GM21825 (cell line): ENCODE data around the gene ENC1.

Source experiments
- ATAC-seq: cut with Tn5 transposase; IDR thresholded peaks from one replicate; pipeline ENCODE4 v1.9.1; 2021; ENCODE audit warnings: mild to moderate bottlenecking, moderate library complexity; ENCODE audit not compliant: unreplicated experiment

Gene ENC1

DNA sequence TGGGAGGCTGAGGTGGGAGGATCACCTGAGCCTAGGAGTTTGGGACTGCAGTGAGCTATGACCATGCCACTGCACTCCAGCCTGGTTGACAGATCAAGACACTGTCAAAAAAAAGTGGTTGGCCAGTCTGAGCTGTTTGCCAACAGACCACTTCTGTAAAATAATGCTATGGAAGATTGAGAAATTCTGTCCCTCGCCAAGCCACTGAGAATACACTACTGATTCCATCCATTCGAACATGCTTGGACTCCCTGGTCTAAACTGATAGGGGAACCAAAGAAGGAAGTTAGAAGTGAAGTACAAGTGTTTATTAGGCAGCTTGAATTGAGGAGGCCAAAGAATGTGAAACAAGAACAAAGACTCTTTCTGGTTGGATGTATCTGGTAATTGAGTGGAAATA, 27.2 kb downstream of the ENC1 start:
- ATAC-seq: no peak

DNA sequence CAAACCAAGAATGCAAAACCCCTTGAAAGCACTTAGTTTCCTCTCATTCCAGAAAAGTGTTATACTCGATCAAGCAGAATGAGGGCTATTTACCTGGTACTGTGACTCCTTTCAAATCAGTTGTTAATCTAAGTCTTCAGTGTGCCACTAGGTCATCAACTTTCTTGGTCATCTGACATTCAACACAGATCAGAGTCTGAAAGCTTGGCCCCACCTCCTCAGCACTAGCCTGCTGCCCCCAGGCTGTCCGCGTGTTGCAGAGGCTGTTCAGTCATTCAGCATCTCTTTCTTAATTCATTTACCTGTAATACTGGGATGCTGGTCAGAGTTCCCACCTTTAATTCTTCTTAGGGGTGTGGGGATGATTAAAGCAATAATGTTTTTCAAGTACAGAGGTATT, 28.5 kb downstream of the ENC1 start:
- ATAC-seq: no peak

DNA sequence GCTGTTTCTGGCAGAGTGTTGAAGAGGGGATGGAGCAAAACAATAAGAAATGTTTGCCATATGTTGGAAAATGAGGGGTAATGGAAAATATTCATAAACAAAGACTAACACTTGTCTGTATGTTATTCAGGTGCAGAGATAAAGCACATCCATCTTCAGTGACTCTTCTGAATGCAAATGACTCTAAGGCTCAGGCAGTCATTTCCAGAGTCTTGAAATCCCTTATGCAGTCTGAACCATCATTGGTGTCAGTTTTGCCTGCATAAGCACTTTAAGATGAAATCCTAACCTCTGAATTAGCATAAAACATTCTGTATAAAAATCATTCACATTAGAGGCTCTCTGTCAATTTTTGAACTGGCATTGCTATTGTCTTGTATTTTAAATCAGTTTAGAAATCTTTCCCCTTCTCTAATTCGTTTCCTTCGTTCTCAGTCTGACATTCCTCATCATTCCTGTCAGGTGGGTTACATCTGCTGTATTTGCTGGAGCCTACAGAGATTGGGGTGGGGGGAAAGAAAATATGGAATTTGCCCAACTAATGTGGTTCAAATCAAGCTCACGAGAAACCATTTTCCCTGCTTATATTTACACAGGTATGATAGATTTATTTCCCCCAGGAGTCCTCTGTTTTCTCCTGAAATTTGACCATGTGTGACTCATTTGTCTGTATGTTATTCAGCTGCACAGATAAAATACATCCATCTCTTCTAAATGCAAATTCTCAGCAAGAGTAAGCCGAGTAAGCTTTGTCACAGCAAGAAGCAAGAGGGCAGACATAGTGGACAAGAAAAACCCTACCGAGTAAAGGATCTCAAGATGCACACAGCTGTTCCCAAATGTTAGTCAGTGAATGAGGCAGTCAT, 31.6 kb downstream of the ENC1 start:
- ATAC-seq: no peak

DNA sequence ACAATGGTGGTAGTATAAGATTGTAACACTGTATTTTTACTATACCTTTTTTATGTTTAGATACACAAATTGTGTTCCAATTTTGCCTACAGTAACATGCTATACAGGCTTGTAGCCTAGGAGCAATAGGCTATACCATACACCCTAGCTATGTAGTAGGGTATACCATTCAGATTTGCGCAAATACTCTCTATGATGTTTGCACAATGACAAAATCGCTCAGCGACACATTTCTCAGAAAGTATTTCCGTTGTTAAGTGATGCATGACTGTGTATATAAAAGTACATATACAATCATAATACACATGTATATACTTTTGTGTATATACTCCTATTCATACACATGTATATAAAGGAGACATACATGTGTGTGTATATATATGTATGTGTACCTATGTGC, 34.8 kb downstream of the ENC1 start:
- ATAC-seq: no peak

GRCh38 chr5:74603376-74603775, 37.2 kb downstream of the ENC1 start:
- ATAC-seq: no peak

GRCh38 chr5:74599148-74599547, 41.4 kb downstream of the ENC1 start:
- no peak for ATAC-seq

DNA sequence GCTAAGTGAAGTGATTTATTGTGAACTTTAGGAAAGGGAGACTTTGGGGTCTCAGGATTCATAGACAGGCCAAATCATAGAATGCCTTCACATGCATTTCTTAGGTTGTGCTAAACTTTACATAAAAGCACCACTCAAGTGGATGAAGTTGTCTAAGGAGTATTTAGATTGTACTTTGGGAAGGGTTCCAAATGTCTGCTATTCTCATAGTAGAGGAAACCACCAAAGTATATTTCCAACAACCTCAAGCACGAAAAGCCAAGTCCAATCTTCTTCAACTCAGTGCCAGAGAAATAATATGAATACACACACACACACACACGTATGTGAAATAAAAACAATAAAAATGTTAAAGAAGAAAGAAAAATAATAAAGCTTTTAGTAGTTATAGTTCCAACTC, 41.8 kb downstream of the ENC1 start:
- no peak for ATAC-seq

DNA sequence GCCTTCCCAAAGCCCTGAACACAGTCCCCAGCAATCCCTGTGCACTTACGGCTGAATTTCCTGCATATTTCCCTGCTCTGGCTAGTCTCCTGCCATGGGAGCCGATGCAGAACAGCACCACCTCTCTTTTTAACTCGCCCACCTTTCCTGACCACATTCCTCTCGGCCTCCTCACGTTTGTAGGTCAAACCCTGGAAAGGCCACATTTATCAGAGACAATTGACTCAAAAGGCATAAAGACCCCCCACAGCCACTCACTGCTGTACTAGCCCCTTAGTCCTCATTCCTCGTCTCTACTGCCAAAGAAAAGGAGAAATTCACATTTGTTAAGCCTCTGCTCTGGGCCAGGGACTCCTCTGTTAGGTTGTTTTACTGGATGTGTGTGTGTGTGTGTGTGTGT, 43.6 kb downstream of the ENC1 start:
- no peak for ATAC-seq

GRCh38 chr5:74595143-74595925, 45.2 kb downstream of the ENC1 start:
- ATAC-seq: no peak

DNA sequence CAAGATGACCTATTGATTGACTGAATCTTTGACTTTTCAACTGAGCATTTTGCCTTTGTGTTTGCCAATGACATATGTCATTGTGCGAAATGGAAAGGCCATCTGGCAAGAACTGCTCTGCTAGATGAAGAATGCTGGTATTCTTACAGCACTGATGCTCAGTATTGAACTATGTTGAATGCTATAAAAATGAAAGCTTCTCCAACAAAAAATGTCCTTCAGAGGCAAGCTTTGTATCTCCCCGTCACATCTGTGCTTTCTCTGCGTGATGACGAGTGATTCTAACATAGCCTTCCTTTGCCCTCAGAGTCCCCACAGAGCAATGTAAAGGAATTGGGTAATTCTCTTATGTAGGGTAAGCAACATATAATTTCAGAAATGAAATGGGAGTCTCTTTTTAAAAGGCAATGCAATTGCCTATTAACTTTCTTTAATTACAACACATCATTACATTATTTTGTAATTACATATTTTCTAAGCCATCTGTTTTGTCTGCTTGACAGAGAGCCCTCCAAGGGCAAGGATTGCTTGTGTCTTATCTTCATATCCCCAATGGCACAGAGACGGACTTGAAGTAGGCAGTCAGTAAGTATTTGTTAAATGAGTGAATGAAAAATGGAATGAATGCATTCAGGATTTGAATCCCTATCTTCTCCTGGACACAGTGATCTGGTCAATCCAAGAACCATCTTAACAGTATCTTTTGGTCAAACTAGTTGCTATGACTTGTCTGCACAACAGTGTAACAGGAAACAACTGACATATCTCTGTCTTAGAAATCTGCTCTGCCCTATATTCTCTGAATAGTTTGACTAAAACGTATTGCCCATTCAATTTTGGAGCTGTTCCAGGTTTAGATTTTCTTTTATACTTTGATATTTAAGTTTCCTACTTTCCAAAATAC, 46.1 kb downstream of the ENC1 start:
- ATAC-seq: no peak

- ATAC-seq: no peak
Observed at GRCh38 chr5:74589204-74590056, 51.1 kb downstream of the ENC1 start.

DNA sequence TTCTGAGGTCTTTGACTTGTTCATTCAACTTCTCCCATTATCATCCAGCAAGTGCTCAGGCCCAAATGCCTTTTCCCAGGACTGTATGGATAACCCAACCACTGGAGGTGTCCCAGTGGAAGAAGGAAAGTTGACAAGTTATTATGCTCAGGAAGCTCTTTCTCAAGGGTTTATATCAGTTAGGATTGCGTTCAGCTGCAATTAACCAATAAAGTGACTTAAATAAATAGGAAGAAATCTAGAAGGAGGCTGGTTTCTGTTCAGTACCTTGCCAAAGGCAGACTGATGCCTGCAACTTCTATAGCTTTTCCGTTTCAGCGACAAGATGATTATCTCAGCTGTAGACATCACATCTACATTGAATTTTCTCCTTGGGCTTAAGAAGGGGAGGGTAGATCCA, 52.1 kb downstream of the ENC1 start:
- ATAC-seq: no peak

DNA sequence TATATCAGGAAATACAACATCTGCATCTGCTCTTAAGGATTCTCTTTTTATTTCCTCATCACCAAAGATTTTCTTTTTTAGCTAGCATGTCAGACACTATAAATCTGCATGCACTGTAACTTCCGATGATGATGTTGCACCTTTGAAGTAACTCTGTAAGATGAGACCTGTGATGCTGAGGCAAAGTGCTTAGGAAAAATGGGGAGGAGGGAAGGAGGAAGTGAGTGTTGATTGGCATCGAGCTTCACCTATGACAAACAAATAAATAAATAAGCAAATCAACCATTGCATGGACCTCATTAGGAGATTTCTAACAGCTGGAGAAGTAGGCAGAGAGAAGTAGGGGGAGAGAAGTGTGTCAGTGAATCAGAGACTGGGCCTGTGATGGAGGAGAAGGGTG, 52.6 kb downstream of the ENC1 start:
- ATAC-seq: no peak

DNA sequence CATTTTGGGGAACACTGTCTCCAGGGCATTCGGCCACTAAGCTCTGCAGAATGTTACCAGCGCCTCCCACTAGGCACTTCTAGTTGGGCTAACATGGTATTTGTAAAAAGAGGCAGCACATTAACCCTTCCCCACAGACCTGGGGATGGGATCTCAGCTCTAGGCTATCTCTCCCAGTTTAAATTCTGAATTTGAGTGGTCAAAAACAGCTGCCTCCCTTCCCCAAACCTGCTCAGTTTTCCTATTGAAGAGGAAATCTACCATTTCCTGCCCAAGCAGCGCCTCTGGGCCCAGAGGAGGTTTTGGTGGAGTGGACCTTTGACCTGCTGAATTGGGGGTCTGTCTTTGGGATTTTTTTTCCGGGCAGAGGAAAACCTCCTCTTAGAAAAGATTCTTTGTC, 53.2 kb downstream of the ENC1 start:
- ATAC-seq: no peak

DNA sequence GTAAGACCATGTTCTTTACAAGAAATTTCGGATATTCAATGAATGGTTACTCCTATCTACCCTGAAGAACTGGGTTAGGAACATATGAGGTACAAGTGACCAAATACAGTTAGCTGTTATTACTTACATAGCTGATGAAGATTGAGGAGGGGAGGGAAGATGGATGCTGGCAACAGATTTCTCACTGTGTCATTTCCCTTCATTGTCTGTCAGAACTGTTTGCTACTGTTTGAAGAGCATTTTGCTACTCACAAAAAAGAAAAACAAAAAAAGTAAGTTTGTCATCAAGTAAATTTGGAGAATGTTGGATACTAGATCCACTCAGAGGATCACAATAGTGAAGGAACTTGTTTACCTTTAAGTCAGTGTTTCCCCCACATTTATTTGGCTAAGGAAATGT, 53.7 kb downstream of the ENC1 start:
- no peak for ATAC-seq

- ATAC-seq: no peak
Observed at GRCh38 chr5:74582853-74583252, 57.7 kb downstream of the ENC1 start.

GRCh38 chr5:74581988-74582365, 58.6 kb downstream of the ENC1 start:
- ATAC-seq: no peak

DNA sequence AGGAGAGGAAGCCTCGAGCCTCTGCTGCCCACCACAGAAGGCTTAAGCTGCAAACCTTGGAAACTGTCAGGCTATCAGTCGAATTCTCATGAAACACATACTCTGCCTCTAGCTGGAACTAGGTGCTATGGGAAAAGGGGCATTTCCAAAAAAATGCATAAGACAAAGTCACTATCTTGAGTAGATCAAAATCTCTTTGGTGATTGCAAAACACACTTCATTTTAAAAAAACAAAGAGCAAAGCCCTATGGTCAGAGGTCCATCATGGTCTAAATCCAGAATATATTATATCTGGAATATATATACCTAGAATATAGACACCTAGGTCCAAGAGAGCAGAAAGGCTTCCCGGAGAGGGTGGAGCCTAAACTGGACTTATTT, 59.8 kb downstream of the ENC1 start:
- no peak for ATAC-seq

- peak; percentile 78 for ATAC-seq
Observed at GRCh38 chr5:74579215-74579614, 61.3 kb downstream of the ENC1 start.

GRCh38 chr5:74578356-74579044, 62.0 kb downstream of the ENC1 start:
- peak; percentile 31 for ATAC-seq
